ENCODE data around the gene ALOX15.
"Not testable (repeated sequence)": the region's sequence is repeated elsewhere in the genome, so short reads cannot be mapped to it uniquely, and the experiment has no call there.

ALOX15 gene

GRCh38 chr17:4601326-4601725 is 40.2 kb downstream of the ALOX15 start:
- Histone ChIP-seq H3K36me3 (ENCODE audit: control insufficient read depth, insufficient read depth, low read length) (no peaks in the 10 kb centered on the region), H3K27ac (ENCODE audit: low read depth, low read length) (no peak overlapping the region), H3K27me3 (ENCODE audit: control insufficient read depth, insufficient read depth, low read length) (no peaks in the 10 kb centered on the region), H3K9me3 (ENCODE audit: control insufficient read depth, insufficient read depth, low read length) (no peaks in the 10 kb centered on the region), H3K4me1 (ENCODE audit: control insufficient read depth, insufficient read depth, low read length) (peaks cover 20% of the 10 kb centered on the region), H3K9ac (ENCODE audit: low read depth, low read length) (no peak overlapping the region), H3K4me3 (ENCODE audit: low read depth, low read length) (no peak overlapping the region)

GRCh38 chr17:4600563-4600962 is 40.9 kb downstream of the ALOX15 start:
- H3K27me3 ChIP-seq (ENCODE audit: control insufficient read depth, insufficient read depth, low read length) = no peaks in the 10 kb centered on the region
- no peak overlapping the region for H3K9ac ChIP-seq (ENCODE audit: low read depth, low read length)
- H3K4me3 ChIP-seq (ENCODE audit: low read depth, low read length) = no peak overlapping the region
- H3K9me3 ChIP-seq (ENCODE audit: control insufficient read depth, insufficient read depth, low read length) = no peaks in the 10 kb centered on the region
- H3K36me3 ChIP-seq (ENCODE audit: control insufficient read depth, insufficient read depth, low read length) = no peaks in the 10 kb centered on the region
- peaks cover 20% of the 10 kb centered on the region for H3K4me1 ChIP-seq (ENCODE audit: control insufficient read depth, insufficient read depth, low read length)
- H3K27ac ChIP-seq (ENCODE audit: low read depth, low read length) = peak overlapping the region; percentile 69

GRCh38 chr17:4599505-4600281 is 41.8 kb downstream of the ALOX15 start:
- Histone ChIP-seq H3K9ac (ENCODE audit: low read depth, low read length) (no peak overlapping the region), H3K36me3 (ENCODE audit: control insufficient read depth, insufficient read depth, low read length) (no peaks in the 10 kb centered on the region), H3K9me3 (ENCODE audit: control insufficient read depth, insufficient read depth, low read length) (no peaks in the 10 kb centered on the region), H3K4me1 (ENCODE audit: control insufficient read depth, insufficient read depth, low read length) (peaks cover 26% of the 10 kb centered on the region), H3K4me3 (ENCODE audit: low read depth, low read length) (peak overlapping the region; percentile 3; the same call in 1 of the 2 replicates), H3K27ac (ENCODE audit: low read depth, low read length) (peak overlapping the region; percentile 69), H3K27me3 (ENCODE audit: control insufficient read depth, insufficient read depth, low read length) (no peaks in the 10 kb centered on the region)

DNA sequence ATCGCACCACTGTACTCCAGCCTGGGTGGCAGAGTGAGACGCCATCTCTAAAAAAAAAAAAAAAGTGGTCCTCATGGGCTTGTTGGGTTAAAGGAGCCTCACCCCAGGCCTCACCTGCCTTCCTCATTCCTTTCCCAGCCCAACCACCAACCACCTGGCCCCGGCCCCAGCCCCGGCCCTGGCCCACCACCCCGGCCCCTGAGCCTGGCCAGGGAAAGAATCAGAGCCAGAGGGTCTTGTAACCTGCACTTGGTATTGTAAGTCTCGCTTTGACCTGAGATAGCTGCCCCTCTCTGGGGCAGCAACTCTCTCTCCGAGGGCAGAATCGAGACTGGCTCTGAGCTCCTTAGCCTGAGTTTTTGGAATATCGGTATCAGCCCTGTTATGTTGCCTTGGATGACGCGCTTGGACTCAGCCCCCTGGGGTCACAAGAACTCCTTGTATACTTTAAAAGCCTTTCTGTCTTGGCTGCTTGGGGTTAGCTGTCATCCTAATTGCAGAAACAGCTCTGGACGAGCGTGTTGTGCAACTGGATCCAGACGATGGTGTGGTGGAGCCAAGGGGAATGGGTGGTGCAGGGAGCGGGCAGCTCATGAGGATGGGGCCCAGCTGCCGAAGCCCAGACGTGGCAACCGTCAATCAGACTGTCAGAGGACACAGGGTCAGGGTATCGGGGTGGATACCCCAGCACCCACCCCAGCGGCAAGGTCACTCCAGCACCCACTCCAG is 42.5 kb downstream of the ALOX15 start:
- Histone ChIP-seq H3K36me3 (ENCODE audit: control insufficient read depth, insufficient read depth, low read length) (no peaks in the 10 kb centered on the region), H3K9me3 (ENCODE audit: control insufficient read depth, insufficient read depth, low read length) (no peaks in the 10 kb centered on the region), H3K27ac (ENCODE audit: low read depth, low read length) (no peak overlapping the region), H3K4me3 (ENCODE audit: low read depth, low read length) (no peak overlapping the region), H3K27me3 (ENCODE audit: control insufficient read depth, insufficient read depth, low read length) (no peaks in the 10 kb centered on the region), H3K4me1 (ENCODE audit: control insufficient read depth, insufficient read depth, low read length) (peaks cover 28% of the 10 kb centered on the region), H3K9ac (ENCODE audit: low read depth, low read length) (no peak overlapping the region)

- H3K4me1 ChIP-seq (ENCODE audit: control insufficient read depth, insufficient read depth, low read length) = peaks cover 28% of the 10 kb centered on the region
- no peaks in the 10 kb centered on the region for H3K9me3 ChIP-seq (ENCODE audit: control insufficient read depth, insufficient read depth, low read length)
- H3K4me3 ChIP-seq (ENCODE audit: low read depth, low read length) = no peak overlapping the region
- H3K36me3 ChIP-seq (ENCODE audit: control insufficient read depth, insufficient read depth, low read length) = no peaks in the 10 kb centered on the region
- no peaks in the 10 kb centered on the region for H3K27me3 ChIP-seq (ENCODE audit: control insufficient read depth, insufficient read depth, low read length)
- H3K9ac ChIP-seq (ENCODE audit: low read depth, low read length) = no peak overlapping the region
- no peak overlapping the region for H3K27ac ChIP-seq (ENCODE audit: low read depth, low read length)
Observed at GRCh38 chr17:4597975-4598374, 43.5 kb downstream of the ALOX15 start.

- H3K9me3 ChIP-seq (ENCODE audit: control insufficient read depth, insufficient read depth, low read length) = no peaks in the 10 kb centered on the region
- H3K4me3 ChIP-seq (ENCODE audit: low read depth, low read length) = no peak overlapping the region
- H3K27me3 ChIP-seq (ENCODE audit: control insufficient read depth, insufficient read depth, low read length) = no peaks in the 10 kb centered on the region
- H3K9ac ChIP-seq (ENCODE audit: low read depth, low read length) = no peak overlapping the region
- H3K36me3 ChIP-seq (ENCODE audit: control insufficient read depth, insufficient read depth, low read length) = no peaks in the 10 kb centered on the region
- peaks cover 28% of the 10 kb centered on the region for H3K4me1 ChIP-seq (ENCODE audit: control insufficient read depth, insufficient read depth, low read length)
- H3K27ac ChIP-seq (ENCODE audit: low read depth, low read length) = no peak overlapping the region
Observed at GRCh38 chr17:4596636-4597380, 44.7 kb downstream of the ALOX15 start.

GRCh38 chr17:4595685-4596342 is 45.7 kb downstream of the ALOX15 start:
- H3K27me3 ChIP-seq (ENCODE audit: control insufficient read depth, insufficient read depth, low read length); H3K9ac ChIP-seq (ENCODE audit: low read depth, low read length); H3K36me3 ChIP-seq (ENCODE audit: control insufficient read depth, insufficient read depth, low read length); H3K9me3 ChIP-seq (ENCODE audit: control insufficient read depth, insufficient read depth, low read length); H3K27ac ChIP-seq (ENCODE audit: low read depth, low read length); H3K4me3 ChIP-seq (ENCODE audit: low read depth, low read length): not testable (repeated sequence)
- peaks cover 26% of the 10 kb centered on the region for H3K4me1 ChIP-seq (ENCODE audit: control insufficient read depth, insufficient read depth, low read length)

- Histone ChIP-seq H3K9me3 (ENCODE audit: control insufficient read depth, insufficient read depth, low read length) (no peaks in the 10 kb centered on the region), H3K4me3 (ENCODE audit: low read depth, low read length) (no peak overlapping the region), H3K27me3 (ENCODE audit: control insufficient read depth, insufficient read depth, low read length) (no peaks in the 10 kb centered on the region), H3K36me3 (ENCODE audit: control insufficient read depth, insufficient read depth, low read length) (no peaks in the 10 kb centered on the region), H3K4me1 (ENCODE audit: control insufficient read depth, insufficient read depth, low read length) (peaks cover 19% of the 10 kb centered on the region), H3K9ac (ENCODE audit: low read depth, low read length) (no peak overlapping the region), H3K27ac (ENCODE audit: low read depth, low read length) (no peak overlapping the region)
Observed at GRCh38 chr17:4594931-4595684, 46.4 kb downstream of the ALOX15 start.

GRCh38 chr17:4594406-4594805 is 47.1 kb downstream of the ALOX15 start:
- no peak overlapping the region for H3K9ac ChIP-seq (ENCODE audit: low read depth, low read length)

DNA sequence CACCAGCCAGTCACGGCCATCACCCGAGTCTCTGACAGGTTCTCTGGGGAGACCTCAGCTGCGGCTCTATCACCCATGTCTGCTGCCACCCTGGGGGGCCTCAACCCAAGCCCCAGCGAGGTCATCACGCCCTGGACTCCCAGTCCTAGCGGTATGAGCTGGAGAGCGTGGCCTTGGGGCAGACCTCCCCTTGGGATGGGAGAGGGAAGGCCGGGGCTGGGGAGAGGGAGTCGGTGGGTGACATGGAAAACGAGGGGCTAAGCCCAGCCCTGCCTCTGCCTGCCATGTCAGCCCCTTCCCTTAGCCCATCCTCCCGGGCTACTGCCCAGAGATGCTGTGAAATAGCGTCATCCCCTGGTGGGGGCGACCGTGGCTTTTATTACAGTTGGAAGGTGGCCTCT is 48.5 kb downstream of the ALOX15 start:
- H3K9me3 ChIP-seq (ENCODE audit: control insufficient read depth, insufficient read depth, low read length) = no peaks in the 10 kb centered on the region
- peaks cover 8% of the 10 kb centered on the region; the same call in 1 of the 2 replicates for H3K4me1 ChIP-seq (ENCODE audit: control insufficient read depth, insufficient read depth, low read length)
- no peak overlapping the region for H3K9ac ChIP-seq (ENCODE audit: low read depth, low read length)
- no peaks in the 10 kb centered on the region for H3K36me3 ChIP-seq (ENCODE audit: control insufficient read depth, insufficient read depth, low read length)
- H3K27me3 ChIP-seq (ENCODE audit: control insufficient read depth, insufficient read depth, low read length) = no peaks in the 10 kb centered on the region
- no peak overlapping the region for H3K27ac ChIP-seq (ENCODE audit: low read depth, low read length)
- H3K4me3 ChIP-seq (ENCODE audit: low read depth, low read length) = no peak overlapping the region

More at GRCh38 chr17:4594406-4594805, 47.1 kb downstream of the ALOX15 start:
- peaks cover 14% of the 10 kb centered on the region for H3K4me1 ChIP-seq (ENCODE audit: control insufficient read depth, insufficient read depth, low read length)
- no peak overlapping the region for H3K27ac ChIP-seq (ENCODE audit: low read depth, low read length)
- no peaks in the 10 kb centered on the region for H3K36me3 ChIP-seq (ENCODE audit: control insufficient read depth, insufficient read depth, low read length)
- no peaks in the 10 kb centered on the region for H3K9me3 ChIP-seq (ENCODE audit: control insufficient read depth, insufficient read depth, low read length)
- no peaks in the 10 kb centered on the region for H3K27me3 ChIP-seq (ENCODE audit: control insufficient read depth, insufficient read depth, low read length)
- no peak overlapping the region for H3K4me3 ChIP-seq (ENCODE audit: low read depth, low read length)

Data from HUES48 (cell line).